Measurements from ENCODE around the gene SGMS1.

GRCh38 chr10:50293513-50294313 is 330.0 kb downstream of the SGMS1 start:
- TF ChIP-seq POLR2AphosphoS5 (IDR thresholded peaks at IDR 0.05) (no peak), CTCF (IDR thresholded peaks at IDR 0.05) (no peak), POLR2A (IDR thresholded peaks at IDR 0.05) (no peak)
